Tibial artery (tissue), 4 donors: ENCODE results near the gene PRIM1.

ENCODE experiments used
- DNase-seq, 2 donors: peaks; one replicate each; pipeline ENCODE4 v3.0.0-alpha.2; 2019
- H3K27ac ChIP-seq, 2 donors: fragments of 200-600 bp; sonication (generic) in 1 of 2; 1 replicate in 1 of 2; 2 replicates in 1 of 2; pipeline ENCODE4 v1.5.1; 2018 to 2019; ENCODE audit warnings: mild to moderate bottlenecking in 1 of 2
- H3K27me3 ChIP-seq, 2 donors: fragments of 200-600 bp; sonication (generic) in 1 of 2; one replicate each; pipeline versions ENCODE4 v1.5.1 to v1.6.0; 2016 to 2019
- H3K36me3 ChIP-seq, 3 donors: fragments of 200-600 bp; sonication (generic) in 2 of 3; one replicate each; pipeline ENCODE4 v1.5.1; 2016 to 2019; ENCODE audit warnings: mild to moderate bottlenecking in 2 of 3
- H3K4me1 ChIP-seq, 4 donors: fragments of 200-600 bp; sonication (generic) in 2 of 4; 1 replicate in 3 of 4; 2 replicates in 1 of 4; pipeline ENCODE4 v1.5.1; 2016 to 2019
- H3K4me3 ChIP-seq, 2 donors: fragments of 200-600 bp; sonication (generic) in 1 of 2; 1 replicate in 1 of 2; 2 replicates in 1 of 2; pipeline ENCODE4 v1.5.1; 2018 to 2019; ENCODE audit warnings: mild to moderate bottlenecking in 2 of 2
- H3K9me3 ChIP-seq, 3 donors: fragments of 200-600 bp; sonication (generic) in 1 of 3; one replicate each; pipeline ENCODE4 v1.5.1; 2016 to 2019
- intact Hi-C: fragments of 100-400 bp; cut with DNase I; formaldehyde crosslinking; loops from one replicate; pipeline ENCODE4 v1.15.0; 2023; ENCODE audit warnings: low total_unique reads
- TF ChIP-seq, protein P1 (sequence below), 2 experiments: fragments of 200-600 bp in 1 of 2; fragments of 450-650 bp in 1 of 2; IDR thresholded peaks; one replicate each; pipeline ENCODE4 v1.5.1; 2017 to 2019; ENCODE audit warnings: antibody characterized with exemption in 2 of 2, mild to moderate bottlenecking in 1 of 2, moderate library complexity in 1 of 2

PRIM1 gene

DNA sequence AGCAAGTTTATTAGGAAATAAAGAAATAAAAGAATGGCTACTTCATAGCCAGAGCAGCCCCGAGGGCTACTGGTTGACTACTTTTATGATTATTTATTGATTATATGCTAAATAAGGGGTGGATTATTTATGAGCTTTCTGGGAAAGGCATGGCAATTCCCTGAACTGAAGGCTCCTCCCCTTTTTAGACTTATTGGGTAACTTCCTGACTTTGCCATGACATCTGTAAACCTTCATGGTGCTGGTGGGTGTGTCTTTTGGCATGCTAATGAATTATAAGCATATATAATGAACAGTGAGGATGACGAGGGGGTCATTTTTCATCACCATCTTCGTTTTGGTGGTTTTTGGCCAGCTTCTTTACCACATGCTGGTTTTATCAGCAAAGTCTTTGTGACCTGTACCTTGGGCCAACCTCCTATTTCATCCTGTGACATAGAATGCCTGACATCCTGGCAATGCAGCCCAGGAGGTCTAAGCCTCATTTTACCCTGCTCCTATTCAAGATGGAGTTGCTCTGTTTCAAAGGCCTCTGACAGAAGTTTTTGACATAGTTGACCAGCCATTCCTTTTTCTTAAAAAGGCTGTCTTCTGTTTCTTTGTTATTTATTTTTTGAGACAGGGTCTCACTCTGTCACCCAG is 53.0 kb downstream of the PRIM1 start:
- H3K36me3 ChIP-seq = no peaks in the 10 kb centered on the region
- H3K27ac ChIP-seq = no peak overlapping the region
- H3K4me1 ChIP-seq = no peaks in the 10 kb centered on the region
- H3K9me3 ChIP-seq = no peaks in the 10 kb centered on the region
- DNase-seq = no peak
- H3K4me3 ChIP-seq = no peak overlapping the region
- TF ChIP-seq, protein P1, sequence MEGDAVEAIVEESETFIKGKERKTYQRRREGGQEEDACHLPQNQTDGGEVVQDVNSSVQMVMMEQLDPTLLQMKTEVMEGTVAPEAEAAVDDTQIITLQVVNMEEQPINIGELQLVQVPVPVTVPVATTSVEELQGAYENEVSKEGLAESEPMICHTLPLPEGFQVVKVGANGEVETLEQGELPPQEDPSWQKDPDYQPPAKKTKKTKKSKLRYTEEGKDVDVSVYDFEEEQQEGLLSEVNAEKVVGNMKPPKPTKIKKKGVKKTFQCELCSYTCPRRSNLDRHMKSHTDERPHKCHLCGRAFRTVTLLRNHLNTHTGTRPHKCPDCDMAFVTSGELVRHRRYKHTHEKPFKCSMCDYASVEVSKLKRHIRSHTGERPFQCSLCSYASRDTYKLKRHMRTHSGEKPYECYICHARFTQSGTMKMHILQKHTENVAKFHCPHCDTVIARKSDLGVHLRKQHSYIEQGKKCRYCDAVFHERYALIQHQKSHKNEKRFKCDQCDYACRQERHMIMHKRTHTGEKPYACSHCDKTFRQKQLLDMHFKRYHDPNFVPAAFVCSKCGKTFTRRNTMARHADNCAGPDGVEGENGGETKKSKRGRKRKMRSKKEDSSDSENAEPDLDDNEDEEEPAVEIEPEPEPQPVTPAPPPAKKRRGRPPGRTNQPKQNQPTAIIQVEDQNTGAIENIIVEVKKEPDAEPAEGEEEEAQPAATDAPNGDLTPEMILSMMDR (IDR thresholded peaks at IDR 0.05) = no peak
- intact Hi-C loops = no loop called here
- H3K27me3 ChIP-seq = no peaks in the 10 kb centered on the region

DNA sequence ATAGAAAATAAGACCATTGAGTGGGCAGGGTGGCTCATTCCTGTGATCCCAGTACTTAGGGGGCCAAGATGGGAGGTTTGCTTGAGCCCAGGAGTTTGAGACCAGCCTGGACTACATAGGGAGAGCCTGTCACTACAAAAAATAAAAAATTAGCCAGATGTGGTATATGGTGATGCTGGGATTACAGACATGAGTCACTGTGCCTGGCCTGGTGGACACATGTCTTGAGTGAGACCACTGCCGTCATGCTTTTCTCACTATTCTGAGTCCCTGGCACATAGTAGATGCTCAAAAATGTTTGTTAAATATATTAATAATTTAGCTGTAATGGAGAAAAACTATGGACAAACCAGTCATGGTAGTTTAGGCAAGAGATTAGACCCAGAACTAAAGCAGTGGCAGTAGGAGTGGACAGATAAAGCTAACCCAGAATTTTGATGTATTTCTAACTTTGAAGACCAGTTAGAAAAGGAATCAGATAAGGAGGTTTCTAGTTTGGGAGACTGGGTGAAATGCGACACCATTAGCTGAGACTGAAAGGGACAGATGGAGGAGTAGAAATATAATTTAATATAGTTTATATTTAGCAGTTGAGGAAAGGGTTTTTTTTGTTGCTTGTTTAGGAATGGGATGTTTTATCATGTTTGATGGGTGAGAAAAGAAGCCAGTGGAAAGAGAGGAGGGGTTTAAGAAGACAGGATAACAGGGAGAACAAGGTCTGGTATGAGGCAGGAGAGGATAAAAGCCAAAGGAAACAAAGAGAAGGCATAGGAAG is 56.6 kb downstream of the PRIM1 start:
- Histone ChIP-seq H3K4me1 (no peaks in the 10 kb centered on the region), H3K27ac (no peak overlapping the region), H3K4me3 (no peak overlapping the region), H3K9me3 (no peaks in the 10 kb centered on the region), H3K36me3 (no peaks in the 10 kb centered on the region), H3K27me3 (no peaks in the 10 kb centered on the region)
- intact Hi-C loops = no loop called here
- no peak for DNase-seq
- TF ChIP-seq, protein P1 (IDR thresholded peaks at IDR 0.05) = no peak

DNA sequence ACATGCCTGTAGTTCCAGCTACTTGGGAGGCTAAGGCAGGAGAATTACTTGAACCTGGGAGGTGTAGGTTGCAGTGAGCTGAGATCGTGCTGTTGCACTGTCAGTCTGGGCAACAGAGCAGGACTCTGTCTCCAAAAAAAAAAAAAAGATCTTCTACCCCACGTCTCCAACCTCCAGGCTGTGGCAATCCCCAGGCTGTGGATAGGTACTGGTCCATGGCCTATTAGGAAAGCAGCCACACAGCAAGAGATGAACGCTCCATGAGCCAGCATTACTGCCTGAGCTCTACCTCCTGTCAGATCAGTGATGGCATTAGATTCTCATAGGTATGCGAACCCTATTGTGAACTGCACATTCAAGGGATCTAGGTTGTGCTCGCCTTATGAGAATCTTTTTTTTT is 58.0 kb downstream of the PRIM1 start:
- Histone ChIP-seq H3K36me3 (no peaks in the 10 kb centered on the region), H3K4me1 (peaks cover 0 to 6% (median 3%) of the 10 kb centered on the region in 4 donors), H3K9me3 (no peaks in the 10 kb centered on the region), H3K27ac (no peak overlapping the region), H3K27me3 (no peaks in the 10 kb centered on the region), H3K4me3 (no peak overlapping the region)
- TF ChIP-seq, protein P1 (IDR thresholded peaks at IDR 0.05) = no peak
- intact Hi-C loops = no loop called here
- peak in 1 of 2 donors; percentile 28 for DNase-seq

DNA sequence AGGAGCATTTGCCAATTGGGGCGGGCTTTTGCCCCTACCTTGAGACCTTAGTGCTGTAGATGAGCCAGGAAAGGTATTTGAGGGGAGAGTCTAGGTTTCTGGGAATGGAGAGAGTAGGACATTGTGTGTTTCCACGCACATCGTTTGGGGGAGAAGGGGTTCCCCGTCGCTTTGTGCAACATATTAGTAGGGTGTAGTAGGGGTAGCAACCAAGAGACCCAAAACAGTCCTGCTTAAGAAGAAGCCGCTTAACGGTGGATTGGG is 63.3 kb downstream of the PRIM1 start:
- Histone ChIP-seq H3K9me3 (no peaks in the 10 kb centered on the region), H3K36me3 (no peaks in the 10 kb centered on the region), H3K4me1 (peaks cover 0 to 40% (median 15%) of the 10 kb centered on the region in 4 donors), H3K27me3 (no peaks in the 10 kb centered on the region), H3K4me3 (peak overlapping the region; percentile 80 to 97), H3K27ac (peak overlapping the region; percentile 98 to 100)
- no peak for DNase-seq
- intact Hi-C loops = loop anchor here (2.0 to 5.0 kb wide), 2 partner anchors 36 to 41 kb away; partner anchors contain the start of genes ATP5F1B and NACA
- TF ChIP-seq, protein P1 (IDR thresholded peaks at IDR 0.05) = no peak

DNA sequence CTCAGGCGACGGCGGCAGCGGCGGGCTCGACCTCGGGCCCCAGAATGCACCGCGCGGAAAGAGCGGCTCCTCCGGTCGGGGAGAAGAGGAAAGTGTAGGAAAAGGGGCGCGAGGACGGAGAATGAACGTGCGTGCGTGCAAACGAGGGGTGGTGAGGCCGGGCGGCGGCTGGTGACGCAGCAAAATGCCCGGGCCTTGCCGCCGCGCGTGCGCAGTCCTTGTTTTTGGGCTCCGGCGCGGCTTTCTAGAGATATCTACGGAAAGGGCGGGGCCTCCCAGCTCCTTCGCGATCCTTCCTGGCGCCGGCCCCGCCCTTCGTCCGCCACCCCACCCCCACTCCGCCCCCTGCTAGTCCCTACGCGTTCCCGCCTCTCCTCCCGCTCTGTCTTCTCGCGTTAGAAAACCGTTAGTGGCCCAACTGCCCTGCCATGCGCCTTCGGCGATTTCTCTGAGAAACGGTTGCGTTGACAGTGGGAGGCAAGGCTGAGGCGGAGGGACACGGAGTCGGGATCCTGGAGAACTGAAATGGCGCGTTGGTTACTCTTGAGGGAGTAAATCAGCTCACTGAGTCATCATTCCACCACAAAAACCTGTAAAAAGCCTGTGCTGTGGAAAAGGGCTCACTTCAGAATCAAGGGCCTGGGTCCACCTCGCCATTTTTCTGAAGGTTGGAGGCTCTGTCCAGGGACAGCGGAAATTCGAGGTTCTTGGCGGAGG is 63.8 kb downstream of the PRIM1 start, which contains the start of gene PTGES3:
PTGES3 (minus strand) TSS at position 156 of the 717 bp plus-strand sequence. CDS start 285 bp downstream, outside the sequence.
- peaks cover 0 to 45% (median 16%) of the 10 kb centered on the region in 4 donors for H3K4me1 ChIP-seq
- H3K27me3 ChIP-seq = no peaks in the 10 kb centered on the region
- H3K9me3 ChIP-seq = no peaks in the 10 kb centered on the region
- peak within 1 kb of the TSS; percentile 98 to 100 for H3K27ac ChIP-seq
- peak; percentile 96 to 99 for DNase-seq
- intact Hi-C loops = loop anchor here (2.0 to 5.0 kb wide), 2 partner anchors 37 to 41 kb away; partner anchors contain the start of genes ATP5F1B and NACA
- TF ChIP-seq, protein P1 (IDR thresholded peaks at IDR 0.05) = no peak
- H3K36me3 ChIP-seq = no peaks in the 10 kb centered on the region
- H3K4me3 ChIP-seq = peak within 1 kb of the TSS; percentile 80 to 97
